SH-SY5Y (cell line): ENCODE data around the gene MYMK.

Experiments
- GATA2 ChIP-seq: IDR thresholded peaks from 2 replicates; pipeline ENCODE4 v1.6.1; 2011; ENCODE audit warnings: mild to moderate bottlenecking, low read depth, low read length
- GATA3 ChIP-seq: IDR thresholded peaks from 2 replicates; pipeline ENCODE4 v1.6.1; 2011; ENCODE audit warnings: low read depth, mild to moderate bottlenecking, low read length, moderate library complexity

- TF ChIP-seq GATA2 (no peak), GATA3 (no peak)
These were observed 49.3 kb downstream of the MYMK start for GRCh38 chr9:133475292-133476012.
